OCI-LY1 (cell line): ENCODE results near the gene CDH9.

Source experiments
- H2AFZ ChIP-seq: fragments of 200-600 bp; sonication (generic), shearing (Covaris generic); 2 replicates; pipeline ENCODE4 v1.6.0; 2014; ENCODE audit warnings: antibody characterized with exemption, mild to moderate bottlenecking, low read length
- H3F3A ChIP-seq: fragments of 200-600 bp; sonication (generic), shearing (Covaris generic); 2 replicates; pipeline ENCODE4 v1.6.0; 2014; ENCODE audit warnings: mild to moderate bottlenecking, antibody characterized with exemption, low read length, moderate library complexity; ENCODE audit not compliant: insufficient read depth
- H3K27ac ChIP-seq: fragments of 200-600 bp; sonication (generic); 2 replicates; pipeline ENCODE4 v1.5.1; 2014; ENCODE audit warnings: low read length, mixed run types, mild to moderate bottlenecking, low read depth; ENCODE audit not compliant: poor library complexity, severe bottlenecking
- H3K27me3 ChIP-seq: fragments of 200-600 bp; sonication (generic); 2 replicates; pipeline ENCODE4 v1.6.0; 2014; ENCODE audit warnings: antibody characterized with exemption, mild to moderate bottlenecking, low read length, moderate library complexity; ENCODE audit not compliant: insufficient read depth
- H3K36me3 ChIP-seq: fragments of 200-600 bp; sonication (generic); 2 replicates; pipeline ENCODE4 v1.6.1; 2014; ENCODE audit warnings: mild to moderate bottlenecking, antibody characterized with exemption, low read length, moderate library complexity, mixed read lengths; ENCODE audit not compliant: insufficient read depth
- H3K4me1 ChIP-seq: fragments of 200-600 bp; sonication (generic); 2 replicates; pipeline ENCODE4 v1.5.1; 2014; ENCODE audit warnings: mild to moderate bottlenecking, low read length, moderate library complexity; ENCODE audit not compliant: insufficient read depth, severe bottlenecking
- H3K4me2 ChIP-seq: fragments of 200-600 bp; sonication (generic), shearing (Covaris generic); 2 replicates; pipeline ENCODE4 v1.6.1; 2014; ENCODE audit warnings: low read length
- H3K4me3 ChIP-seq: fragments of 200-600 bp; sonication (generic); 2 replicates; pipeline ENCODE4 v1.5.1; 2014; ENCODE audit warnings: low read length, low read depth, mild to moderate bottlenecking, mixed read lengths; ENCODE audit not compliant: poor library complexity, severe bottlenecking
- H3K79me2 ChIP-seq: fragments of 200-600 bp; shearing (Covaris generic); 2 replicates; pipeline ENCODE4 v1.6.1; 2016; ENCODE audit warnings: mixed run types, low read length, mixed read lengths; ENCODE audit not compliant: insufficient read depth
- H3K9ac ChIP-seq: fragments of 200-600 bp; sonication (generic), shearing (Covaris generic); 2 replicates; pipeline ENCODE4 v1.6.1; 2014; ENCODE audit warnings: mild to moderate bottlenecking, low read length, mixed read lengths
- H3K9me2 ChIP-seq: fragments of 200-600 bp; sonication (generic), shearing (Covaris generic); 2 replicates; pipeline ENCODE4 v1.6.1; 2014; ENCODE audit warnings: low read depth, mild to moderate bottlenecking, low read length, mixed read lengths
- H3K9me3 ChIP-seq: fragments of 200-600 bp; shearing (Covaris generic); 2 replicates; pipeline ENCODE4 v1.6.1; 2014; ENCODE audit warnings: low read length, mixed read lengths
- H4K20me1 ChIP-seq: fragments of 200-600 bp; sonication (generic), shearing (Covaris generic); 2 replicates; pipeline ENCODE4 v1.6.0; 2016; ENCODE audit warnings: mild to moderate bottlenecking, low read length; ENCODE audit not compliant: insufficient read depth
- EZH2 ChIP-seq: fragments of 200-600 bp; sonication (generic), shearing (Covaris generic); IDR thresholded peaks from 2 replicates; pipeline ENCODE4 v1.8.0; 2017; ENCODE audit warnings: borderline replicate concordance, mixed run types, mild to moderate bottlenecking, antibody characterized with exemption, low read length, moderate library complexity, mixed read lengths
- TF ChIP-seq, protein P1 (sequence below): fragments of 200-600 bp; sonication (generic), shearing (Covaris generic); IDR thresholded peaks from 2 replicates; pipeline ENCODE4 v1.5.1; 2017; ENCODE audit warnings: mild to moderate bottlenecking, antibody characterized with exemption, low read length, moderate library complexity, mixed read lengths

CDH9 gene

GRCh38 chr5:26986985-26987384 lies 51.4 kb downstream of the CDH9 start:
- TF ChIP-seq, protein P1, sequence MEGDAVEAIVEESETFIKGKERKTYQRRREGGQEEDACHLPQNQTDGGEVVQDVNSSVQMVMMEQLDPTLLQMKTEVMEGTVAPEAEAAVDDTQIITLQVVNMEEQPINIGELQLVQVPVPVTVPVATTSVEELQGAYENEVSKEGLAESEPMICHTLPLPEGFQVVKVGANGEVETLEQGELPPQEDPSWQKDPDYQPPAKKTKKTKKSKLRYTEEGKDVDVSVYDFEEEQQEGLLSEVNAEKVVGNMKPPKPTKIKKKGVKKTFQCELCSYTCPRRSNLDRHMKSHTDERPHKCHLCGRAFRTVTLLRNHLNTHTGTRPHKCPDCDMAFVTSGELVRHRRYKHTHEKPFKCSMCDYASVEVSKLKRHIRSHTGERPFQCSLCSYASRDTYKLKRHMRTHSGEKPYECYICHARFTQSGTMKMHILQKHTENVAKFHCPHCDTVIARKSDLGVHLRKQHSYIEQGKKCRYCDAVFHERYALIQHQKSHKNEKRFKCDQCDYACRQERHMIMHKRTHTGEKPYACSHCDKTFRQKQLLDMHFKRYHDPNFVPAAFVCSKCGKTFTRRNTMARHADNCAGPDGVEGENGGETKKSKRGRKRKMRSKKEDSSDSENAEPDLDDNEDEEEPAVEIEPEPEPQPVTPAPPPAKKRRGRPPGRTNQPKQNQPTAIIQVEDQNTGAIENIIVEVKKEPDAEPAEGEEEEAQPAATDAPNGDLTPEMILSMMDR = no peak
- no peak for TF ChIP-seq EZH2
- Histone ChIP-seq H3K9me2 (no peaks in the 10 kb centered on the region), H4K20me1 (no peaks in the 10 kb centered on the region), H3K36me3 (no peaks in the 10 kb centered on the region), H3K9me3 (no peaks in the 10 kb centered on the region), H3F3A (no peaks in the 10 kb centered on the region), H2AFZ (no peak overlapping the region), H3K4me1 (no peaks in the 10 kb centered on the region), H3K4me3 (no peak overlapping the region), H3K79me2 (no peaks in the 10 kb centered on the region), H3K9ac (no peak overlapping the region), H3K27me3 (no peaks in the 10 kb centered on the region), H3K27ac (no peak overlapping the region), H3K4me2 (no peak overlapping the region)

- H3K36me3 ChIP-seq = no peaks in the 10 kb centered on the region
- no peaks in the 10 kb centered on the region for H4K20me1 ChIP-seq
- H2AFZ ChIP-seq = no peak overlapping the region
- H3K79me2 ChIP-seq = no peaks in the 10 kb centered on the region
- no peak overlapping the region for H3K9ac ChIP-seq
- TF ChIP-seq, protein P1 = no peak
- no peak for TF ChIP-seq EZH2
- no peaks in the 10 kb centered on the region for H3K4me1 ChIP-seq
- H3K9me2 ChIP-seq = no peaks in the 10 kb centered on the region
- H3K27me3 ChIP-seq = no peaks in the 10 kb centered on the region
- no peak overlapping the region for H3K4me3 ChIP-seq
- H3K4me2 ChIP-seq = no peak overlapping the region
- H3F3A ChIP-seq = no peaks in the 10 kb centered on the region
- no peaks in the 10 kb centered on the region for H3K9me3 ChIP-seq
- H3K27ac ChIP-seq = no peak overlapping the region
These were observed 56.6 kb downstream of the CDH9 start for GRCh38 chr5:26981750-26982149.

- Histone ChIP-seq H3K9me2 (no peaks in the 10 kb centered on the region), H3K4me3 (no peak overlapping the region), H3K27me3 (no peaks in the 10 kb centered on the region), H3K27ac (no peak overlapping the region), H3F3A (no peaks in the 10 kb centered on the region), H3K4me2 (no peak overlapping the region), H3K79me2 (no peaks in the 10 kb centered on the region), H3K36me3 (no peaks in the 10 kb centered on the region), H3K4me1 (no peaks in the 10 kb centered on the region), H2AFZ (no peak overlapping the region), H4K20me1 (no peaks in the 10 kb centered on the region), H3K9me3 (no peaks in the 10 kb centered on the region), H3K9ac (no peak overlapping the region)
- TF ChIP-seq, protein P1 = no peak
- TF ChIP-seq EZH2 = no peak
These were observed 79.1 kb downstream of the CDH9 start for GRCh38 chr5:26959290-26959689.
